Measurements from ENCODE around the gene CETP. TPM values are rescaled to one million over a fixed set of nuclear protein-coding genes. Genes with fewer than 3 reads are reported as not detected.
"Not testable (repeated sequence)": the region's sequence is repeated elsewhere in the genome, so short reads cannot be mapped to it uniquely, and the experiment has no call there.

Gene CETP
- total RNA-seq, 4 donors from 2014 or later = 0.40 to 4.0 (median 1.7) TPM

DNA sequence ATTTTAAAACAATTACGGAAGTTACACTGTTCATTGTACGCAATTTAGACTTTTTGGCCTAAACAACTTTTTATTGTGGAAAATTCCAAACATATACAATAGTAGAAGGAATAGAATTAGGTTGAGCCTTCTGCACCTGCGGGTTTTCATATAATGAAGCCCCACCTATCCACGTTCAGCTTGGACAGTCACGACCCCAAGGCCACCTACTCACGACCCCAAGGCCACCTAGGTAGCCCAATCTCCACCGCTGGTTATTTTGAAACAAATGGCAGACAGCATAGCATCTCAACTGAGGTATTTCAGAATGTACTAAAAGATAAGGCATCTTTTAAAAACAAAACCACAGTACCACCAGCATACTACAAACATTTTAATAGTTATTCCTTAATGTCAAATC is 28.2 kb downstream of the CETP start:
- Histone ChIP-seq H3K4me1 (peaks cover 0 to 24% of the 10 kb centered on the region in 2 donors), H3K9me3 (no peaks in the 10 kb centered on the region), H3K4me3 (replicated peaks in 1 of 3) (peak overlapping the region; percentile 82 to 96 (median 86)), H3K27me3 (no peaks in the 10 kb centered on the region), H3K36me3 (no peaks in the 10 kb centered on the region), H3K27ac (peak overlapping the region; percentile 69 to 82 (median 73))
- intact Hi-C loops (cut with DNase I) = no loop called here
- DNase-seq = no peak
- 42 to 44% methylated on average over 7 of the region's 7 CpGs for WGBS, 2 donors
- TF ChIP-seq POLR2A (IDR thresholded peaks at IDR 0.05) (no peak), CTCF (IDR thresholded peaks at IDR 0.05) (no peak)

DNA sequence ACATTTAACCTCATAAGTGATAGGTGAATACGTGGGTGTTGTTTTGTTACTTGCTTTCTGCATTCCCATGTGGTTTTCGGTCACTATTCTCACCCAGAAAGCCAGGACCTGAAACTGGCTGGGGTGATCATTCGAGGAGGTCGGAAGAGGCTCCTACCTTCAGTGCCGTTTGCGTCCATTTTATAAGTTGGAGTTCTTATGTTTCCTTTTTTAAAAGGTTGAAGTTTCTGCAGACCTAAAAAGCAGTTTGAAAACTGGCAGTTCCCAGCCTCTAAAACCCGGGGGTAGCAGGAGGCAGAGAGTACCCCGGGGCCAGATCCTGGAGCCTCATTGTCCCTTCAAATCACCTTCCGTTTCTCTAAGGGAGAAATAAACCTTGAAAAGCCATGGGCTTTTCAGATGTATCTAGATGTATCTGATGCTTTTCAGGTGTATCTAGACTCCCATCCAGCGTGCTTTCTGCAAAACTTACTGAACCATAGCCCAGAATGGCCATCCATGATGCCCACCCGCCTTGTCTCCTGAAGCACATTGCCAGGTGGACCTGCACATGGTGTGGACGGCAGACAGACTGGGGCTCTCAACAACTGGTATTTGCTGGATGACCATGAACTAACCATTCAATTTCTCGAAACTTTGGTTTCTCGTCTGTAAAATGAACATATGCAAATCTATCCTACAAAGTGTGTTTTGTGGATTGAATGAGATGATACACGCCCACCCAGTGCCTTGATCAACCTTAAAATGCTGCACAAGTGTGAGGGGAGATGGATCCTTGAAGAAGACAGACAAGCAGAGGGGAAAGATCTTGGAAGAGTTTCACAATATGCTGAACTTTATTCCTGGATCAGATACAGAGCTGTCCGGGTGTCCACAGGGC is 28.9 kb downstream of the CETP start:
- intact Hi-C loops (cut with DNase I) = no loop called here
- no peaks in the 10 kb centered on the region for H3K9me3 ChIP-seq
- peaks cover 0 to 17% of the 10 kb centered on the region in 2 donors for H3K4me1 ChIP-seq
- peak overlapping the region in 1 of 3 donors; percentile 82 for H3K4me3 ChIP-seq (replicated peaks in 1 of 3)
- no peak for DNase-seq
- peak overlapping the region in 2 of 3 donors; percentile 73 to 82 for H3K27ac ChIP-seq
- no peaks in the 10 kb centered on the region for H3K36me3 ChIP-seq
- 79 to 87% methylated on average over 16 of the region's 16 CpGs for WGBS, 2 donors
- H3K27me3 ChIP-seq = no peaks in the 10 kb centered on the region
- TF ChIP-seq POLR2A (IDR thresholded peaks at IDR 0.05) = no peak
- no peak for TF ChIP-seq CTCF (IDR thresholded peaks at IDR 0.05)

DNA sequence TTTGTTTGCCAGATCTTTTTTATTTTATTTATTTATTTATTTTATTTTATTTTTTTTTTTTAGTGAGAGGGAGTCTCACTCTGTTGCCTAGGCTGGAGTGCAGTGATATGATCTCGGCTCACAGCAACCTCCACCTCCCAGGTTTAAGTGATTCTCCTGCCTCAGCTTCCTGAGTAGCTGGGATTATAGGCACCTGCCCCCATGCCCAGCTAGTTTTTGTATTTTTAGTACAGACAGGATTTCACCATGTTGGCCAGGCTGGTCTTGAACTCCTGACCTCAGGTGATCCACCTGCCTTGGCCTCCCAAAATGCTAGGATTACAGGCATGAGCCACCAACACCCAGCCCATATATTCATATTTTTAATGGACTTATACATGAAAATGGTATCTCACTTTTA is 30.7 kb downstream of the CETP start:
- intact Hi-C loops (cut with DNase I); H3K4me3 ChIP-seq (replicated peaks in 1 of 3); DNase-seq; H3K4me1 ChIP-seq; H3K9me3 ChIP-seq; H3K36me3 ChIP-seq; H3K27me3 ChIP-seq: not testable (repeated sequence)
- WGBS, 2 donors = 89 to 100% methylated on average over 1 of the region's 1 CpG
- peak overlapping the region in 1 of 3 donors; percentile 12 for H3K27ac ChIP-seq

GRCh38 chr16:56993204-56993603 is 31.5 kb downstream of the CETP start:
- no peak for DNase-seq
- Histone ChIP-seq H3K4me1 (peaks cover 0 to 8% of the 10 kb centered on the region in 2 donors), H3K27me3 (no peaks in the 10 kb centered on the region), H3K27ac (no peak overlapping the region), H3K4me3 (replicated peaks in 1 of 3) (no peak overlapping the region), H3K36me3 (no peaks in the 10 kb centered on the region), H3K9me3 (no peaks in the 10 kb centered on the region)
- no peak for TF ChIP-seq POLR2A (IDR thresholded peaks at IDR 0.05)
- no peak for TF ChIP-seq CTCF (IDR thresholded peaks at IDR 0.05)
- 58 to 65% methylated on average over 2 of the region's 2 CpGs for WGBS, 2 donors
- intact Hi-C loops (cut with DNase I) = no loop called here

DNA sequence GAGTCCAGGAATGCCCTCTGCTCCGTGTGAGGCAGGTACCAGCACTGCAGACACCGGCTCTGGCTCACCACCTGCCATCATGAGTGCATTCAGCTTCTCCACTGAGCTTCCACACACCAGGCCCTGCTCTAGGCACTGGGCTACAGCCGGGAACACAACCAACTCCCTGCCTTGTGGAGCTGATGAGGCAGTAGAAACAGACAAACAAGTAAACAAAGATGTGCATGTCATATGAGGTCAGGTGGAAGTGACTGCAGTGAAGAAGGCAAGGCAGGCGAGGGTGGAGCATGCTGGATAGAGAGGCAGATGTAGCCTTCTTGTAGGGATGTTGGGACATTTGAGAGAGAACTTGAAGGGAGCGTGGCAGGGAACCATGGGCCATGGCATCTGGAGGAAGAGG is 32.6 kb downstream of the CETP start:
- no peak for TF ChIP-seq CTCF (IDR thresholded peaks at IDR 0.05)
- no peak for TF ChIP-seq POLR2A (IDR thresholded peaks at IDR 0.05)
- no peaks in the 10 kb centered on the region for H3K9me3 ChIP-seq
- H3K4me1 ChIP-seq = peaks cover 0 to 4% of the 10 kb centered on the region in 2 donors
- no peaks in the 10 kb centered on the region for H3K27me3 ChIP-seq
- no peak overlapping the region for H3K27ac ChIP-seq
- intact Hi-C loops (cut with DNase I) = no loop called here
- no peaks in the 10 kb centered on the region for H3K36me3 ChIP-seq
- no peak overlapping the region for H3K4me3 ChIP-seq (replicated peaks in 1 of 3)
- 76 to 85% methylated on average over 5 of the region's 5 CpGs for WGBS, 2 donors
- DNase-seq = no peak

Data from thyroid gland (tissue), 4 donors.